Inflammatory macrophage (primary cell): ENCODE data around the gene NADSYN1.

Experiments
- DNase-seq, 2 donors: peaks; one replicate each; pipeline ENCODE4 v3.0.0-alpha.2; 2020 to 2022

Gene NADSYN1

GRCh38 chr11:71433648-71434450 is 19.2 kb upstream of the NADSYN1 start:
- no peak for DNase-seq

GRCh38 chr11:71434576-71435130 is 18.4 kb upstream of the NADSYN1 start:
- no peak for DNase-seq

- DNase-seq, result no peak
Observed at GRCh38 chr11:71435278-71435951, 17.6 kb upstream of the NADSYN1 start.

DNA sequence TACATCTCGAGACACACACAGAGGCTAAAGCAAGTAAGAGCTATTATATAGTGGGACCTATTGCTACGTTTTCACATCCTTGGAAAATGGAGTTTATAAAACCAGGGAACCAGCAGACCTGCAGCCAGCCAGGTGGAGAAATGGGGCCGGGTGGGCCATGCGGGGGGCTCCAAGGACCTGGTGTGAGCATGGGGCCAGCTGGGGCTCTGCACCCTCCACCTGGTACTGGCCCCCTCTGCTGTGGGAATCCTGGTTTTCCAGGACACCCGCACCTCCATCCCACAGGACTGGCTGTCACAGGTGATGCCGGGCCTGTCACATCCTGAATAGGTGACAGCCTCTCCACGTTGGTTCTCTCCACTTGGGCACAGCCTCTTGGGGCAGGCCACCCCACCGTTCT is 16.1 kb upstream of the NADSYN1 start:
- no peak for DNase-seq

GRCh38 chr11:71437399-71437798 is 15.6 kb upstream of the NADSYN1 start:
- DNase-seq, result no peak

DNA sequence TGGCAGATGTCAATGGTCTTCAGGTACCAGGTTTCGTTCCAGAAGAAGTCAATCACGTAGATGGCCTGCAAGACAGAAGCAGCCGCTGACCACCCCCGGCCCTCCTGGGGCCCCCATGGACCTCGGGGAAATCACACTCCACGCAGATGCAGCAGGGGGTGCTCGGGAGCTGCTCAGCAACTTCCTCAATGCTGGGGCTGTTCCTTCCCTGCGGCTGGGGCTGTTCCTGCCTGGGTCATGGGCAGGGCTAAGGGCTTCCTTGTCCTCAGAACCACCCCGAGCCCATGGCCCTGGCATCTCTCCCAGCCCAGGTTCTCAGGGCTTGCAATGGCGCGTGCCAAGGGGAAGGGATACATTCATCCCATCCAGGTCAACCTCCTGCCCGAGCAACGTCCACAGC is 15.1 kb upstream of the NADSYN1 start:
- peak in 1 of 2 donors; percentile 15 for DNase-seq

DNA sequence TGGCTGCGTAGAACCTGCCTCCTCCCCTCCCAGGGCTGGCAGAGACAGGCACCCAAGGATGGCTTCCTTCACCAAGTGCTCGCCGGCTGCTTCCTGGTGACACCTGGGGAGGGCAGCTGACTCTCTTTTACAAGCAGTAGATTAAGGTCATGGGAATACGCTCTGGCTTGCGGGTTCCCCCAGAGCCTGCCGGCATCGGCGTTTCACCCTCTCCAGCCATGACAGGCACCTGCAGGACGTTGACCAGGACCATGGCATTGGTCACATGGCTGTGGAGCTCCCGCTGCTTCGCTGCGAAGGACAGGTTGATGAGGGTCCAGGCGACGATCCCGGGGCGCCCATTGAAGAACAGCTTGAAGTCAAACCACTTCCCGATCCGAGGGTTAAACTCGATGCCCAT is 14.4 kb upstream of the NADSYN1 start:
- no peak for DNase-seq

- DNase-seq, result no peak
Observed at GRCh38 chr11:71440021-71440755, 12.8 kb upstream of the NADSYN1 start.

- DNase-seq, result no peak
Observed at GRCh38 chr11:71441251-71441650, 11.8 kb upstream of the NADSYN1 start.

GRCh38 chr11:71442123-71442522 is 10.9 kb upstream of the NADSYN1 start:
- no peak for DNase-seq

DNA sequence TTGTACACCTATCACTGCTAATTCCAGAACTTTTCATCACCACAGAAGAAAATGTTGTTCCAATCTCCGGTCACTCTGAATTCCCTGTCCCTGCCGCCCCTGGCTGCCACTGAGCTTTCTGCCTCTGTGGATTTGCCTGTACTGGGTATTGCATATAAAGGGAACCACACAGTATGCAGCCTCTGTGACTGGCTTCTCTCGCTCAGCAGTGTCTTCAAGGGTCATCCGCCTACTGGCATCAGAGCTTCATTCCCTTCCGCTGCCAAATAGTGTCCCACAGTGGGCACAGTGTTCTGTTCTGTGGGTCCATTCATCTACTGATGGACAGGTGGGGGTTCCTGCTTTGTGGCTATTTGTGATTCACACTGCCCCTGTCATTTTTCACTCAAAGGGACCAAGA is 10.1 kb upstream of the NADSYN1 start:
- no peak for DNase-seq

DNA sequence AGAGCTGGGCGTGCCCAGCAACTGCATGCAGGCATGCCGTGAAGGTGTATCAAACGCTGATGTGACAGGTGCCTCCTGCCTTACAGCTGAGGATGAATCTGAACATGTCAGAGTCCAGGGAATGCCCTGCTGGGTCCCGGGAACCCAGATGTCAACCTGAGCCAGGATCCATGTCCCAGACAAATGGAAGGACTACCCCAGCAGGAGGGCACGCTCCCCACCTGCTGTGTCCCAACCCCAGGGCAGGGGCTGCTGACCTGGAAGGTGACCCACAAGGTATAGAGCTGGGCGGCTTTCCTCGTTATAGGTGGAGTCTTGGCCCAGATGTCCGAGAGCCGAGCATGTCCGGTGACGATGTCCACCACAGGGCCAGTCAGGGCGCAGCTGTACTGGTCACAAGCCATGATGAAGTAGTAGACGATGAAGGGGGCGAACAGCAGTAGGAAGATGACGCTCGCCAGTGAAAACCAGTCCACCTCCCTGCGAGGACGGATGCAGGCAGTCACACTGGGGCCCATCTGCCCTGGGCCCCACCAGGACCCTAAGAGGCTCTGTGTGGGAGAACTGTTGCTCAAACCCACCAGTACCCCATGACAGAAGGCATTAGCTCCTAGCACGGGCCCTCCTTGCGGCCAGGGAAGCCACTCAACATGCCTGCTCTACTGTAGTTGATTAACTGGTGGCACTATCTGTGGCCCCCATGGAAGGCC is 9.1 kb upstream of the NADSYN1 start:
- DNase-seq, result no peak

DNA sequence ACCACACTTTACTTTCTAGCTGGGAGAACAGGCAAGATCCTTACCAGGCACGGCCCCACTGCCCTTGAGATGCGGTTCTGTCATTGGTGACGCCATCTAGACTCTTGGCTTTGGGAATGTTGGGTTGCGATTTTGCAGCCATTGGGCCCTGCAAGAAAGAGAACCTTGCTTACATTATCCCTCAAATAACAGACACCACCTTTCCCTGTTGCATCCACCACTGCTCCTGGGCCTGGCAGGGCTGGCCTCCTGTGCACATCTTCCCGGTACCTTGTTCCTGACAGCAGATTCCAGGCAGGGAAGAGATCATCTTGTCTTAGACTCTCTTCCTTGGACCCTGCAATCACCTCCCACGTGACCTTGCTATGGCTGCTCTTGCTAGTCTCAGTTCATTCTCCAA is 8.2 kb upstream of the NADSYN1 start:
- no peak for DNase-seq

GRCh38 chr11:71446150-71446549 is 6.9 kb upstream of the NADSYN1 start:
- no peak for DNase-seq

GRCh38 chr11:71446942-71447688 is 5.9 kb upstream of the NADSYN1 start:
- DNase-seq, result peak; percentile 70 to 81

GRCh38 chr11:71447791-71448256 is 5.2 kb upstream of the NADSYN1 start:
- DNase-seq, result no peak

GRCh38 chr11:71448257-71449171 is 4.5 kb upstream of the NADSYN1 start, which contains the start of gene DHCR7:
TSS of gene DHCR7 (minus strand) at chr11:71448393. CDS start at chr11:71444952, 3,441 bp downstream.
- DNase-seq, result peak; percentile 92

DNA sequence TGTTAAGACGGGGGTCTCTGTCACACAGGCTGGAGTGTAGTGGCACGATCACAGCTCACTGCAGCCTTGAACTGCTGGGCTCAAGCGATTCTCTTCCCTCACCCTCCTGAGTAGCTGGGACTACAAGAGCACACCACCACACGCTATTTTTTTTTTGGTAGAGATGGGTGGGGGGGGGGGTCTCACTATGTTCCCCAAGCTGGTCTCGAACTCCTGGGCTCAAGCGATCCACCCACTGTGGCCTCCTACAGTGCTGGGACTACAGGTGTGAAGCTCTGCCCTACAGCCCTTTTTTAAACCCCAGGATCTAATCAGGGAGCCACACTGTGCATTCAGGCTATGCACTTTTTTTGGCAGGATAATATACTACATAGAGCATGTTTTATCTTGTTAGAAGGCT is 3.4 kb upstream of the NADSYN1 start:
- DNase-seq, result no peak

- no peak for DNase-seq
Observed at GRCh38 chr11:71450507-71450906, 2.5 kb upstream of the NADSYN1 start.

DNA sequence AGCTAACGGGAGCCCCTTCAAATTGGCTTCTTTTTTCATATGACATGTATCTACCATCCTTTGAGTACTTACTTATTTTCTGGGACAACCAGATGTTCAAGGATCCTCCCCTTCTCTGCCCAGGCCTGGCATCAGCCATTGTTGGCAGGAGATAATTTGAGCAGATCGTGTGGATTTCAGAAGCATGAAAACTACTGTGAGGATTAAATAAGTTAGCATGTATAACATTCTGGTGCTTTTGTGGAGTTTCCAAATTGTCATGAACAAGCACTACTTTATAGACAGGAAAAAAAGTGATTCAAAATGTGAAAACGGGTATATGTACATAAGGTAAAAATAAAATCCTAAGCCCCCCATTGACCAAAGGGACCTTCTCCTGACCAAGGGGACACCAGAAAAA is 2.1 kb upstream of the NADSYN1 start:
- no peak for DNase-seq
